ENCODE measurements around the gene EML4. TPM values are rescaled to one million over a fixed set of nuclear protein-coding genes. Genes with fewer than 3 reads are reported as not detected.
"Not testable (repeated sequence)": the region's sequence is repeated elsewhere in the genome, so short reads cannot be mapped to it uniquely, and the experiment has no call there.

EML4 gene
- total RNA-seq, 1 experiment from 2014 or later = 52.0 TPM

DNA sequence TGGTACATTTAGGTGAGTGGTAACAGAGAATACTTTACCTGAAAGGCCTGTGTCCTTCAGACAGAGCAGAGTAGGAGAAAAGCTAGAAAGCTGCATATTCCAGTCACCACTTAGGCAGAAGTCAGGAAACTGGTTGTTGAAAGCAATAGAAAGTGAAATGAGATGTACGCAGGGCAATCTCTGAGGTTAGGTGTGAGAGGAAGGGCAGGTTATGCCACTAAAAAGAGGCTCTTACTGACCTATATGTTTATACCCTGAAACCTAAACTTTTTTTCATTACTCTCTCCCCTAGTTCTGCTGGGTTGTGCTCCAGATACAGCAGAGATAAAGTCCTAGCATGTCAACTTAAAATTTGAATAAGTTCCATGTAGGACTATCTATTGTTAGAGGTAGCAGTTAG, 98.4 kb downstream of the EML4 start:
- no peaks in the 10 kb centered on the region for H3K79me2 ChIP-seq (ENCODE audit: low read depth)
- no peak overlapping the region for H3K4me3 ChIP-seq
- H4K20me1 ChIP-seq (ENCODE audit: insufficient read depth) = no peaks in the 10 kb centered on the region
- H3F3A ChIP-seq (ENCODE audit: insufficient read depth, low read depth) = no peaks in the 10 kb centered on the region; the same call in 1 of the 2 replicates
- DNase-seq = no peak
- no peaks in the 10 kb centered on the region for H3K4me1 ChIP-seq (replicated peaks; ENCODE audit: insufficient read depth)
- TF ChIP-seq, protein P1, sequence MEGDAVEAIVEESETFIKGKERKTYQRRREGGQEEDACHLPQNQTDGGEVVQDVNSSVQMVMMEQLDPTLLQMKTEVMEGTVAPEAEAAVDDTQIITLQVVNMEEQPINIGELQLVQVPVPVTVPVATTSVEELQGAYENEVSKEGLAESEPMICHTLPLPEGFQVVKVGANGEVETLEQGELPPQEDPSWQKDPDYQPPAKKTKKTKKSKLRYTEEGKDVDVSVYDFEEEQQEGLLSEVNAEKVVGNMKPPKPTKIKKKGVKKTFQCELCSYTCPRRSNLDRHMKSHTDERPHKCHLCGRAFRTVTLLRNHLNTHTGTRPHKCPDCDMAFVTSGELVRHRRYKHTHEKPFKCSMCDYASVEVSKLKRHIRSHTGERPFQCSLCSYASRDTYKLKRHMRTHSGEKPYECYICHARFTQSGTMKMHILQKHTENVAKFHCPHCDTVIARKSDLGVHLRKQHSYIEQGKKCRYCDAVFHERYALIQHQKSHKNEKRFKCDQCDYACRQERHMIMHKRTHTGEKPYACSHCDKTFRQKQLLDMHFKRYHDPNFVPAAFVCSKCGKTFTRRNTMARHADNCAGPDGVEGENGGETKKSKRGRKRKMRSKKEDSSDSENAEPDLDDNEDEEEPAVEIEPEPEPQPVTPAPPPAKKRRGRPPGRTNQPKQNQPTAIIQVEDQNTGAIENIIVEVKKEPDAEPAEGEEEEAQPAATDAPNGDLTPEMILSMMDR (conservative IDR thresholded peaks at IDR 0.05) = no peak
- TF ChIP-seq EZH2 (IDR thresholded peaks at IDR 0.05; ENCODE audit: low read depth) = no peak
- H3K9me2 ChIP-seq (ENCODE audit: insufficient read depth) = no peaks in the 10 kb centered on the region
- no peaks in the 10 kb centered on the region for H3K36me3 ChIP-seq (ENCODE audit: low read depth)
- no peaks in the 10 kb centered on the region for H3K9me3 ChIP-seq (ENCODE audit: insufficient read depth, low read depth)
- CTCF ChIA-PET = no interaction called here
- H3K27me3 ChIP-seq (ENCODE audit: insufficient read depth, low read depth) = no peaks in the 10 kb centered on the region
- POLR2A ChIA-PET (ENCODE audit: unreplicated experiment) = no interaction called here
- no TSS peak for BruUV-seq (replicated peaks)
- H3K27ac ChIP-seq = no peak overlapping the region
- no peak overlapping the region for H3K4me2 ChIP-seq
- intact Hi-C loops (cut with micrococcal nuclease; ENCODE audit: unreplicated experiment) = no loop called here
- no peak overlapping the region for H2AFZ ChIP-seq

DNA sequence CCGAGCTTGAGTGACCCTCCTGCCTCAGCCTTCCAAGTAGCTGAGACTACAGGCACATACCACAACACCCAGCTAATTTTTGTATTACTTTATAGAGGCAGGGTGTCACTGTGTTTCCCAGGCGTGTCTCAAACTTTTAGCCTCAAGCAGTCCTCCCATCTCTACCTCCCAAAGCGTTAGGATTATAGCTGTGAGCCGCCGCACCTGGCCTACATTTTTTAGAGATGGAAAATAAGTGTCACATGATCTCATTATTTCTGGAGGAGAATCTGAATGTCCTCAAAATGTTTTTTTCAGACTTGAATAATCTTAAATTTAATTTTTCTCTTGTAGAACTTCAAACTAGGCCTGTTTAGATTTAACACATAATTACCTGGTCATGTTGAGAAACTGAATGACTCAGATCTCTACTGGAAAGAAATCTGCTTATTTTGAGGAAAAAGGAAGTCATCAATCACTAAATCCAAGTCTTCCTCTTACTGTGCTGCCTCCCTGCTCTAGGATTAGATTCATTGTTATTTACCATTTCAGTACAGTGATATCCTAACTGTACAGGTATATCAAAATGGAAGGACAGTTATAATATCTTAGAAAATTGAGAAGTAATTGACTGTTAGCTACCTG, 99.5 kb downstream of the EML4 start:
- no peaks in the 10 kb centered on the region for H3K36me3 ChIP-seq (ENCODE audit: low read depth)

DNA sequence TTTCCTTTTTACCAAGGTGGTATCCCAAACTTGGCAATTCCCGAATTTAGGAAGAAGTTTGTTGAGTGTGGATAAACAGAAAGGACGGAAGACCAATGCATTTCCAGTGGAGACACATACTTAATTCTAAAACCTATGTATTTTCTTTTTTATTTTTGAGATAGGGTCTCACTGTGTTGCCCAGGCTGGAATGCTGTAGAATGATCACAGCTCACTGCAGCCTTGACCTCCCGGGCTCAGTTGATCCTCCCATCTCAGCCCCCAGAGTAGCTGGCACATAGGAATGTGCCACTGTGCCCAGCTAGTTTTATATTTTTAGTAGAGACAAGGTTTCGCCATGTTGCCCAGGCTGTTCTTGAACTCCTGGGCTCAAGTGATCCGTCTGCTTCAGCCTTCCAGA, 101.6 kb downstream of the EML4 start:
- no peaks in the 10 kb centered on the region; the same call in 1 of the 2 replicates for H3K36me3 ChIP-seq (ENCODE audit: low read depth)
- POLR2A ChIA-PET (ENCODE audit: unreplicated experiment) = no interaction called here
- H3K27ac ChIP-seq = no peak overlapping the region
- H3K9me2 ChIP-seq (ENCODE audit: insufficient read depth) = no peaks in the 10 kb centered on the region
- no peak for DNase-seq
- H3F3A ChIP-seq (ENCODE audit: insufficient read depth, low read depth) = no peaks in the 10 kb centered on the region
- H3K4me1 ChIP-seq (replicated peaks; ENCODE audit: insufficient read depth) = no peaks in the 10 kb centered on the region
- CTCF ChIA-PET = no interaction called here
- H2AFZ ChIP-seq = no peak overlapping the region
- no peak overlapping the region for H3K4me2 ChIP-seq
- no peaks in the 10 kb centered on the region for H3K27me3 ChIP-seq (ENCODE audit: insufficient read depth, low read depth)
- TF ChIP-seq EZH2 (IDR thresholded peaks at IDR 0.05; ENCODE audit: low read depth) = no peak
- TF ChIP-seq, protein P1 (conservative IDR thresholded peaks at IDR 0.05) = no peak
- intact Hi-C loops (cut with micrococcal nuclease; ENCODE audit: unreplicated experiment) = no loop called here
- no TSS peak for BruUV-seq (replicated peaks)
- no peaks in the 10 kb centered on the region for H3K79me2 ChIP-seq (ENCODE audit: low read depth)
- no peaks in the 10 kb centered on the region for H4K20me1 ChIP-seq (ENCODE audit: insufficient read depth)
- H3K4me3 ChIP-seq = no peak overlapping the region
- H3K9me3 ChIP-seq (ENCODE audit: insufficient read depth, low read depth) = no peaks in the 10 kb centered on the region

More for the DNA sequence above, 99.5 kb downstream of the EML4 start:
- POLR2A ChIA-PET (ENCODE audit: unreplicated experiment) = interaction anchor here (0.7 kb wide), 1 partner anchor 12 kb away, joined by 3 read pairs; no protein-coding TSS in a partner anchor
- H3K9me3 ChIP-seq (ENCODE audit: insufficient read depth, low read depth) = no peaks in the 10 kb centered on the region
- H3K79me2 ChIP-seq (ENCODE audit: low read depth) = no peaks in the 10 kb centered on the region
- no peak overlapping the region for H3K4me2 ChIP-seq
- no peaks in the 10 kb centered on the region for H3K9me2 ChIP-seq (ENCODE audit: insufficient read depth)
- no TSS peak for BruUV-seq (replicated peaks)
- DNase-seq = no peak
- no peaks in the 10 kb centered on the region for H4K20me1 ChIP-seq (ENCODE audit: insufficient read depth)
- TF ChIP-seq EZH2 (IDR thresholded peaks at IDR 0.05; ENCODE audit: low read depth) = no peak
- TF ChIP-seq, protein P1 (conservative IDR thresholded peaks at IDR 0.05) = no peak
- no peaks in the 10 kb centered on the region for H3K27me3 ChIP-seq (ENCODE audit: insufficient read depth, low read depth)
- H3K4me3 ChIP-seq = no peak overlapping the region
- CTCF ChIA-PET = no interaction called here
- intact Hi-C loops (cut with micrococcal nuclease; ENCODE audit: unreplicated experiment) = no loop called here
- no peak overlapping the region for H2AFZ ChIP-seq
- no peaks in the 10 kb centered on the region for H3F3A ChIP-seq (ENCODE audit: insufficient read depth, low read depth)
- no peak overlapping the region; the same call in 1 of the 2 replicates for H3K27ac ChIP-seq
- H3K4me1 ChIP-seq (replicated peaks; ENCODE audit: insufficient read depth) = no peaks in the 10 kb centered on the region

DNA sequence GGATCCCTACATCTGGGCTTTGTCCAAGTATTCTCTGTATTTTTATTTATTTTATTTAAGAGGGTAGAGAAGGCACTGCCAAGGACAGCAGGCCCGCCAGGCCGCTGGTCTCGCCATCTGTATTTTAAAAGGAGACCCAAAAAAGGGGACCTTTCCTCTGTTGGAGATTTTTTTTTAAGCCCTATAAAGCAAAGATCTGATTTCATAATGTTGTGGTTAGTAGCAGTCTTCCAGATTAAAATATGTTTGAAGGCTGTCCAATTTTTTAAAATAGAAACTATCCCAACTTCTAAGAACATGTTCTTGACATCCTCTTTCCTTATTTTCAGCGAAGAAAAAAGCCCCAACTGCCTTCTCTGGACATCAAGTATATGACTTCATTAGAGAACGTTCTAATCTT, 102.1 kb downstream of the EML4 start:
- H4K20me1 ChIP-seq (ENCODE audit: insufficient read depth); H3K9me2 ChIP-seq (ENCODE audit: insufficient read depth); BruUV-seq (replicated peaks); H3K4me2 ChIP-seq; H3F3A ChIP-seq (ENCODE audit: insufficient read depth, low read depth); H3K9me3 ChIP-seq (ENCODE audit: insufficient read depth, low read depth); H3K27me3 ChIP-seq (ENCODE audit: insufficient read depth, low read depth); H2AFZ ChIP-seq; DNase-seq; H3K4me1 ChIP-seq (replicated peaks; ENCODE audit: insufficient read depth); POLR2A ChIA-PET (ENCODE audit: unreplicated experiment); H3K36me3 ChIP-seq (ENCODE audit: low read depth); H3K27ac ChIP-seq; CTCF ChIA-PET; H3K79me2 ChIP-seq (ENCODE audit: low read depth); intact Hi-C loops (cut with micrococcal nuclease; ENCODE audit: unreplicated experiment); H3K4me3 ChIP-seq: not testable (repeated sequence)
